Thyroid gland (tissue), 4 donors: ENCODE measurements around the gene COPB1. TPM values are rescaled to one million over a fixed set of nuclear protein-coding genes. Genes with fewer than 3 reads are reported as not detected.
A peak's percentile ranks its signal among the peaks of the same experiment; 100 is the strongest.

Source experiments
- DNase-seq, 2 donors: peaks; one replicate each; pipeline ENCODE4 v3.0.0-alpha.2; 2019
- H3K27ac ChIP-seq, 3 donors: fragments of 200-600 bp; sonication (generic); 1 replicate in 2 of 3; 2 replicates in 1 of 3; pipeline ENCODE4 v1.5.1; 2016 to 2019; ENCODE audit warnings: mild to moderate bottlenecking in 1 of 3, moderate library complexity in 1 of 3
- H3K27me3 ChIP-seq: fragments of 200-600 bp; sonication (generic); one replicate; pipeline ENCODE4 v1.5.1; 2019
- H3K36me3 ChIP-seq, 2 donors: fragments of 200-600 bp; sonication (generic); one replicate each; pipeline ENCODE4 v1.5.1; 2016 to 2019
- H3K4me1 ChIP-seq, 2 donors: fragments of 200-600 bp; sonication (generic); one replicate each; pipeline ENCODE4 v1.5.1; 2017 to 2019
- H3K4me3 ChIP-seq, 3 donors: fragments of 200-600 bp; sonication (generic); replicated peaks in 1 of 3; 1 replicate in 2 of 3; 2 replicates in 1 of 3; pipeline ENCODE4 v1.5.1; 2016; ENCODE audit warnings: mild to moderate bottlenecking in 1 of 3
- H3K9me3 ChIP-seq: fragments of 200-600 bp; sonication (generic); one replicate; pipeline ENCODE4 v1.5.1; 2017
- CTCF ChIP-seq, 6 experiments: fragments of 200-600 bp in 3 of 6; fragments of 450-650 bp in 3 of 6; sonication (generic) in 3 of 6; IDR thresholded peaks; one replicate each; pipeline ENCODE4 v1.5.1; 2016 to 2019; ENCODE audit warnings: antibody characterized with exemption in 6 of 6, mild to moderate bottlenecking in 2 of 6, inconsistent platforms in 1 of 6, moderate library complexity in 1 of 6
- POLR2A ChIP-seq, 2 donors: fragments of 450-650 bp; IDR thresholded peaks; one replicate each; pipeline ENCODE4 v1.6.1; 2017; ENCODE audit warnings: antibody characterized with exemption in 2 of 2, mild to moderate bottlenecking in 2 of 2, moderate library complexity in 1 of 2
- WGBS, 2 donors: methylation state at CpG; one replicate each; pipeline ENCODE4 v1.1.5; 2017; 5-methylcytosine and 5-hydroxymethylcytosine counted together
- intact Hi-C: fragments of 100-400 bp; cut with DNase I; formaldehyde crosslinking; loops from one replicate; pipeline ENCODE4 v1.15.1; 2023
- total RNA-seq, 4 donors: library from RNA; depleted of rRNA; stranded (reverse); fragments of >200 nt; gene quantifications; one replicate each; pipeline ENCODE4 v1.2.3, GENCODE V29; 2016

The COPB1 gene
- total RNA-seq, 4 donors from 2014 or later, result 124 to 189 (median 164) TPM

GRCh38 chr11:14500181-14500651, 605 bp upstream of the COPB1 start:
- 4 to 5% methylated on average over 6 of the region's 6 CpGs for WGBS, 2 donors
- peak overlapping the region; percentile 82 to 91 (median 87) for H3K27ac ChIP-seq
- H3K27me3 ChIP-seq, result no peaks in the 10 kb centered on the region
- intact Hi-C loops, result no loop called here
- no peak for TF ChIP-seq POLR2A (IDR thresholded peaks at IDR 0.05)
- TF ChIP-seq CTCF (IDR thresholded peaks at IDR 0.05), result no peak
- H3K9me3 ChIP-seq, result no peaks in the 10 kb centered on the region
- H3K36me3 ChIP-seq, result peaks cover 9 to 17% of the 10 kb centered on the region in 2 donors
- DNase-seq, result peak; percentile 49 to 60
- peak overlapping the region in 2 of 3 donors; percentile 33 to 81 for H3K4me3 ChIP-seq
- H3K4me1 ChIP-seq, result peaks cover 5 to 8% of the 10 kb centered on the region in 2 donors

DNA sequence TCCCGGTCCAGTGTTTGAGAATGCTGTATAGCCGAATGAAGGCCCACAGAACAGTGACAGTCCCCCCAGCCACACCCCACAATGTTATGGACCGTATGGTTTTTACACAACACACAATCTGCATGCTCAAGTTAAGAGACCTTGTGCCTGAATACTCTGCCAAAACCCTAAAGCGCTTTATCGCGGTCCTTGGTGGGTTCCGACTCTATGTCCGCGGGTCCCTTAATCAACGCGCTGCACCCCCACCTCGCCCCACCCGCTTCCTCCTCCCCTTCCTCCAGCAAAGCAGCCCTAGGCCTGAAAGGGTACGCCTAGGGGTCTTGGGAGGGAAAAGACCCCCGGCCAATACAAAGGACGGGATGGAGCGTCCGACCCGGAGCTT, 442 bp downstream of the COPB1 start:
- TF ChIP-seq CTCF (IDR thresholded peaks at IDR 0.05), result no peak
- TF ChIP-seq POLR2A (IDR thresholded peaks at IDR 0.05), result no peak

GRCh38 chr11:14480716-14481115, 18.9 kb downstream of the COPB1 start:
- peaks cover 94 to 96% of the 10 kb centered on the region in 2 donors for H3K36me3 ChIP-seq
- H3K27ac ChIP-seq, result no peak overlapping the region
- WGBS, 2 donors, result 94 to 96% methylated on average over 3 of the region's 3 CpGs
- DNase-seq, result no peak
- intact Hi-C loops, result no loop called here
- H3K27me3 ChIP-seq, result no peaks in the 10 kb centered on the region
- H3K4me3 ChIP-seq, result no peak overlapping the region
- TF ChIP-seq CTCF (IDR thresholded peaks at IDR 0.05), result no peak
- TF ChIP-seq POLR2A (IDR thresholded peaks at IDR 0.05), result no peak
- H3K4me1 ChIP-seq, result no peaks in the 10 kb centered on the region
- no peaks in the 10 kb centered on the region for H3K9me3 ChIP-seq

More for the DNA sequence above, 442 bp downstream of the COPB1 start:
- Histone ChIP-seq H3K9me3 (no peaks in the 10 kb centered on the region), H3K27ac (peak overlapping the region; percentile 82 to 91 (median 87)), H3K27me3 (no peaks in the 10 kb centered on the region), H3K4me3 (peak overlapping the region; percentile 10 to 81 (median 33)), H3K4me1 (peaks cover 5 to 8% of the 10 kb centered on the region in 2 donors), H3K36me3 (peaks cover 8 to 19% of the 10 kb centered on the region in 2 donors)
- 0 to 1% methylated on average over 9 to 16 of the region's 19 CpGs for WGBS, 2 donors
- intact Hi-C loops, result no loop called here
- peak; percentile 30 to 43 for DNase-seq

DNA sequence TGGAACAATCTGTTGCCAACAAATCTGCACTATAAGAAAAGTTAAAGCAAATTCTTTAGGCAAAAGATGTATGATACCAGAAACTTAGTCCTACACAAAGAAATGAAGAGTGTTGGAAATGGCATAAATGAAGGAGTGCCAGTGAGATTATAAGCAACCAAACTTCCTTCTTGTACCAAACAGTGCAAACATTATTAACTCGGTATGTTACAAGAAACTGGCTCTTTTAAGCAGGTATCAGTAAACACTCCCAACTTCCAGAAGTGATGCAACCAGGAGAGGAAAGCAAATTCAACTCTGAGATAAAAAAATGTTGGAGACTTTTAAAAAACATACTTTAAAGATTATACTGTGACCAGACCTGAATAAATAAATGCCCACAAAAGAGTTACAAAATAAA, 28.5 kb downstream of the COPB1 start:
- Histone ChIP-seq H3K27ac (no peak overlapping the region), H3K4me1 (no peaks in the 10 kb centered on the region), H3K27me3 (no peaks in the 10 kb centered on the region), H3K9me3 (no peaks in the 10 kb centered on the region), H3K36me3 (peaks cover 75 to 78% of the 10 kb centered on the region in 2 donors), H3K4me3 (no peak overlapping the region)
- no peak for DNase-seq
- intact Hi-C loops, result no loop called here
- no peak for TF ChIP-seq POLR2A (IDR thresholded peaks at IDR 0.05)
- TF ChIP-seq CTCF (IDR thresholded peaks at IDR 0.05), result no peak
- 84 to 88% methylated on average over 1 of the region's 1 CpG for WGBS, 2 donors

- no peak overlapping the region for H3K27ac ChIP-seq
- TF ChIP-seq CTCF (IDR thresholded peaks at IDR 0.05) (no peak), POLR2A (IDR thresholded peaks at IDR 0.05) (no peak)
- no peak for DNase-seq
- no peak overlapping the region for H3K4me3 ChIP-seq
- H3K36me3 ChIP-seq, result peaks cover 84 to 88% of the 10 kb centered on the region in 2 donors
- WGBS, 2 donors, result 91 to 96% methylated on average over 2 of the region's 2 CpGs
- intact Hi-C loops, result no loop called here
- H3K9me3 ChIP-seq, result no peaks in the 10 kb centered on the region
- no peaks in the 10 kb centered on the region for H3K27me3 ChIP-seq
- H3K4me1 ChIP-seq, result no peaks in the 10 kb centered on the region
These were observed 36.0 kb downstream of the COPB1 start for GRCh38 chr11:14463623-14464022.
